DOHH2 (cell line): ENCODE data around the gene FAM219B.

ENCODE experiments used
- CTCF ChIP-seq: fragments of 200-600 bp; sonication (generic); IDR thresholded peaks from one replicate; pipeline ENCODE4 v1.5.1; 2014; ENCODE audit warnings: antibody characterized with exemption, mild to moderate bottlenecking, low read depth, low read length; ENCODE audit not compliant: poor library complexity, severe bottlenecking
- EZH2phosphoT487 ChIP-seq: fragments of 200-600 bp; sonication (generic); IDR thresholded peaks from 2 replicates; pipeline ENCODE4 v1.6.1; 2017; ENCODE audit warnings: borderline replicate concordance, mild to moderate bottlenecking, antibody characterized with exemption, low read length, moderate library complexity, mixed read lengths

- no peak for TF ChIP-seq CTCF
- no peak for TF ChIP-seq EZH2phosphoT487
Measured at GRCh38 chr15:74888716-74889115, 17.9 kb downstream of the FAM219B start.
